Tibial nerve (tissue), 4 donors: ENCODE measurements around the gene XPC. TPM values are rescaled to one million over a fixed set of nuclear protein-coding genes. Genes with fewer than 3 reads are reported as not detected.

ENCODE experiments used
- DNase-seq, 2 donors: peaks; one replicate each; pipeline ENCODE4 v3.0.0-alpha.2; 2019; ENCODE audit warnings: low spot score in 2 of 2
- H3K27ac ChIP-seq, 4 donors: fragments of 200-600 bp; sonication (generic) in 3 of 4; one replicate each; pipeline ENCODE4 v1.5.1; 2017 to 2019; ENCODE audit warnings: mild to moderate bottlenecking in 1 of 4
- H3K27me3 ChIP-seq, 2 donors: fragments of 200-600 bp; sonication (generic) in 1 of 2; one replicate each; pipeline versions ENCODE4 v1.5.1 to v1.6.0; 2017 to 2019
- H3K36me3 ChIP-seq, 3 donors: fragments of 200-600 bp; sonication (generic); one replicate each; pipeline ENCODE4 v1.5.1; 2018 to 2019
- H3K4me1 ChIP-seq, 4 donors: fragments of 200-600 bp; sonication (generic) in 3 of 4; one replicate each; pipeline ENCODE4 v1.5.1; 2017 to 2019
- H3K4me3 ChIP-seq, 4 donors: fragments of 200-600 bp; sonication (generic) in 3 of 4; one replicate each; pipeline ENCODE4 v1.5.1; 2017 to 2019; ENCODE audit warnings: mild to moderate bottlenecking in 1 of 4, moderate library complexity in 1 of 4
- H3K9me3 ChIP-seq, 4 donors: fragments of 200-600 bp; sonication (generic) in 3 of 4; one replicate each; pipeline ENCODE4 v1.5.1; 2017 to 2019
- CTCF ChIP-seq, 5 experiments: fragments of 200-600 bp in 3 of 5; fragments of 450-650 bp in 2 of 5; sonication (generic) in 3 of 5; IDR thresholded peaks; one replicate each; pipeline ENCODE4 v1.5.1; 2016 to 2019; ENCODE audit warnings: antibody characterized with exemption in 5 of 5, mild to moderate bottlenecking in 3 of 5, moderate library complexity in 2 of 5
- EP300 ChIP-seq, 2 donors: sonication (generic); formaldehyde crosslinking; IDR thresholded peaks; one replicate each; pipeline ENCODE4 v1.6.1; 2017; ENCODE audit warnings: antibody characterized with exemption in 2 of 2, mild to moderate bottlenecking in 1 of 2
- POLR2A ChIP-seq, 2 donors: fragments of 450-650 bp; IDR thresholded peaks; one replicate each; pipeline ENCODE4 v1.6.1; 2017; ENCODE audit warnings: antibody characterized with exemption in 2 of 2, mild to moderate bottlenecking in 2 of 2, moderate library complexity in 2 of 2
- WGBS, 2 donors: methylation state at CpG; one replicate each; pipeline ENCODE4 v1.1.5; 2018; 5-methylcytosine and 5-hydroxymethylcytosine counted together
- total RNA-seq, 4 donors: library from RNA; depleted of rRNA; stranded (reverse); fragments of >200 nt; gene quantifications; one replicate each; pipeline ENCODE4 v1.1.0, GENCODE V29; 2016

XPC gene
- total RNA-seq, 4 donors from 2014 or later, result 47.7 to 77.1 (median 61.3) TPM

GRCh38 chr3:14147617-14148016, 30.8 kb downstream of the XPC start:
- no peak for TF ChIP-seq CTCF (IDR thresholded peaks at IDR 0.05)
- no peak for TF ChIP-seq POLR2A (IDR thresholded peaks at IDR 0.05)
- no peak for TF ChIP-seq EP300 (IDR thresholded peaks at IDR 0.05)
- no peak for DNase-seq
- Histone ChIP-seq H3K27me3 (no peaks in the 10 kb centered on the region), H3K9me3 (no peaks in the 10 kb centered on the region), H3K36me3 (peaks cover 0 to 70% (median 8%) of the 10 kb centered on the region in 3 donors), H3K4me1 (peaks cover 0 to 45% (median 30%) of the 10 kb centered on the region in 4 donors), H3K27ac (peak overlapping the region in 1 of 4 donors; percentile 42), H3K4me3 (no peak overlapping the region)
- 65 to 85% methylated on average over 12 of the region's 12 CpGs for WGBS, 2 donors

GRCh38 chr3:14147066-14147435, 31.4 kb downstream of the XPC start:
- WGBS, 2 donors, result 81 to 86% methylated on average over 5 of the region's 5 CpGs
- TF ChIP-seq POLR2A (IDR thresholded peaks at IDR 0.05) (no peak), EP300 (IDR thresholded peaks at IDR 0.05) (no peak), CTCF (IDR thresholded peaks at IDR 0.05) (no peak)
- no peaks in the 10 kb centered on the region for H3K9me3 ChIP-seq
- H3K4me3 ChIP-seq, result no peak overlapping the region
- H3K4me1 ChIP-seq, result peaks cover 0 to 50% (median 31%) of the 10 kb centered on the region in 4 donors
- peak overlapping the region in 2 of 4 donors; percentile 94 to 96 for H3K27ac ChIP-seq
- peaks cover 0 to 67% (median 8%) of the 10 kb centered on the region in 3 donors for H3K36me3 ChIP-seq
- DNase-seq, result no peak
- H3K27me3 ChIP-seq, result no peaks in the 10 kb centered on the region

- TF ChIP-seq POLR2A (IDR thresholded peaks at IDR 0.05) (no peak), CTCF (IDR thresholded peaks at IDR 0.05) (no peak), EP300 (IDR thresholded peaks at IDR 0.05) (no peak)
- H3K4me1 ChIP-seq, result peaks cover 0 to 55% (median 31%) of the 10 kb centered on the region in 4 donors
These were observed 31.9 kb downstream of the XPC start for GRCh38 chr3:14146381-14147065.

GRCh38 chr3:14145670-14146380, 32.6 kb downstream of the XPC start:
- DNase-seq, result no peak
- Histone ChIP-seq H3K27ac (peak overlapping the region; percentile 72 to 96 (median 87)), H3K27me3 (no peaks in the 10 kb centered on the region), H3K4me1 (peaks cover 0 to 58% (median 31%) of the 10 kb centered on the region in 4 donors), H3K4me3 (no peak overlapping the region), H3K36me3 (peaks cover 0 to 67% (median 8%) of the 10 kb centered on the region in 3 donors), H3K9me3 (no peaks in the 10 kb centered on the region)
- 79 to 86% methylated on average over 10 of the region's 10 CpGs for WGBS, 2 donors
- TF ChIP-seq POLR2A (IDR thresholded peaks at IDR 0.05) (no peak), CTCF (IDR thresholded peaks at IDR 0.05) (no peak), EP300 (IDR thresholded peaks at IDR 0.05) (no peak)

More at GRCh38 chr3:14146381-14147065, 31.9 kb downstream of the XPC start:
- H3K4me3 ChIP-seq, result no peak overlapping the region
- H3K27me3 ChIP-seq, result no peaks in the 10 kb centered on the region
- no peak for DNase-seq
- WGBS, 2 donors, result 82 to 94% methylated on average over 10 of the region's 10 CpGs
- H3K36me3 ChIP-seq, result peaks cover 0 to 67% (median 8%) of the 10 kb centered on the region in 3 donors
- peak overlapping the region in 3 of 4 donors; percentile 80 to 96 (median 94) for H3K27ac ChIP-seq
- no peaks in the 10 kb centered on the region for H3K9me3 ChIP-seq

- peaks cover 0 to 58% (median 31%) of the 10 kb centered on the region in 4 donors for H3K4me1 ChIP-seq
- peaks cover 0 to 67% (median 8%) of the 10 kb centered on the region in 3 donors for H3K36me3 ChIP-seq
- WGBS, 2 donors, result 79 to 81% methylated on average over 9 of the region's 9 CpGs
- no peaks in the 10 kb centered on the region for H3K9me3 ChIP-seq
- peak in 1 of 2 donors; percentile 28 for DNase-seq
- TF ChIP-seq EP300 (IDR thresholded peaks at IDR 0.05) (no peak), CTCF (IDR thresholded peaks at IDR 0.05) (no peak), POLR2A (IDR thresholded peaks at IDR 0.05) (no peak)
- H3K4me3 ChIP-seq, result peak overlapping the region in 1 of 4 donors; percentile 39
- H3K27me3 ChIP-seq, result no peaks in the 10 kb centered on the region
- peak overlapping the region; percentile 72 to 96 (median 87) for H3K27ac ChIP-seq
These were observed 33.2 kb downstream of the XPC start for GRCh38 chr3:14145236-14145635.
